Right atrium auricular region (tissue), 2 donors: ENCODE measurements around the gene SSRP1. TPM values are rescaled to one million over a fixed set of nuclear protein-coding genes. Genes with fewer than 3 reads are reported as not detected.
"Not testable (repeated sequence)": the region's sequence is repeated elsewhere in the genome, so short reads cannot be mapped to it uniquely, and the experiment has no call there.

Experiments used
- DNase-seq: peaks from one replicate; pipeline ENCODE4 v3.0.0-alpha.2; 2019; ENCODE audit warnings: low spot score
- H3K27ac ChIP-seq, 2 donors: fragments of 200-600 bp; sonication (generic); 1 replicate in 1 of 2; 2 replicates in 1 of 2; pipeline ENCODE4 v1.5.1; 2016 to 2019
- H3K27me3 ChIP-seq, 2 donors: fragments of 200-600 bp; sonication (generic); one replicate each; pipeline versions ENCODE4 v1.5.1 to v1.6.0; 2017 to 2019
- H3K36me3 ChIP-seq: fragments of 200-600 bp; sonication (generic); one replicate; pipeline ENCODE4 v1.5.1; 2016
- H3K4me1 ChIP-seq, 2 donors: fragments of 200-600 bp; sonication (generic); one replicate each; pipeline versions ENCODE4 v1.5.1 to v1.6.0; 2017 to 2019
- H3K4me3 ChIP-seq, 2 donors: fragments of 200-600 bp; sonication (generic); 1 replicate in 1 of 2; 2 replicates in 1 of 2; pipeline ENCODE4 v1.5.1; 2017 to 2019; ENCODE audit warnings: mild to moderate bottlenecking in 1 of 2, moderate library complexity in 1 of 2
- H3K9me3 ChIP-seq, 2 donors: fragments of 200-600 bp; sonication (generic); one replicate each; pipeline ENCODE4 v1.5.1; 2019
- total RNA-seq, 2 donors: library from RNA; depleted of rRNA; stranded (reverse); fragments of >200 nt; gene quantifications; one replicate each; pipeline ENCODE4 v1.1.0, GENCODE V29; 2016
- TF ChIP-seq, protein P1 (sequence below), 2 donors: fragments of 200-600 bp; sonication (generic); IDR thresholded peaks; one replicate each; pipeline ENCODE4 v1.5.1; 2019; ENCODE audit warnings: antibody characterized with exemption in 2 of 2

The SSRP1 gene
- total RNA-seq, 2 donors from 2014 or later, result 42.3 to 54.3 TPM

DNA sequence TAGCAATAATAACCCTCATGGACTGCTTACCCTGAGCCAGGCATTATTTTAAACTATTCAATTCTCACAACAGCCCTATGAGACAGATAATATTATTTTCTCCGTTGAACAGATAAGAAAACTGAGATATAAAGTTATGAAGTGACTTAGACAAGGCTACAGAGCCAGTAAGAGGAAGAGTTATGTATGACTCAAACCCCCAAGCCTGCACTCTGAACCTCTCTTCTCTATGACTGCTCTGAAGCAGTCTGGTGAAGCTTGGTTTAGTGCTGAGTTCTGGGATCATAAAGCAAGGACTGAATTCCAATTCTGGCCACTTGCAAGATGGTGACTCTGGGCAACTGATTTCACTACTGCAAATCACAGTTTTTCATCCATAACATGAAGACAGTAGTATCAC is 45.4 kb downstream of the SSRP1 start:
- Histone ChIP-seq H3K4me3 (no peak overlapping the region), H3K27me3 (no peaks in the 10 kb centered on the region), H3K36me3 (no peaks in the 10 kb centered on the region), H3K4me1 (peaks cover 0 to 18% of the 10 kb centered on the region in 2 donors), H3K27ac (no peak overlapping the region), H3K9me3 (no peaks in the 10 kb centered on the region)
- TF ChIP-seq, protein P1, sequence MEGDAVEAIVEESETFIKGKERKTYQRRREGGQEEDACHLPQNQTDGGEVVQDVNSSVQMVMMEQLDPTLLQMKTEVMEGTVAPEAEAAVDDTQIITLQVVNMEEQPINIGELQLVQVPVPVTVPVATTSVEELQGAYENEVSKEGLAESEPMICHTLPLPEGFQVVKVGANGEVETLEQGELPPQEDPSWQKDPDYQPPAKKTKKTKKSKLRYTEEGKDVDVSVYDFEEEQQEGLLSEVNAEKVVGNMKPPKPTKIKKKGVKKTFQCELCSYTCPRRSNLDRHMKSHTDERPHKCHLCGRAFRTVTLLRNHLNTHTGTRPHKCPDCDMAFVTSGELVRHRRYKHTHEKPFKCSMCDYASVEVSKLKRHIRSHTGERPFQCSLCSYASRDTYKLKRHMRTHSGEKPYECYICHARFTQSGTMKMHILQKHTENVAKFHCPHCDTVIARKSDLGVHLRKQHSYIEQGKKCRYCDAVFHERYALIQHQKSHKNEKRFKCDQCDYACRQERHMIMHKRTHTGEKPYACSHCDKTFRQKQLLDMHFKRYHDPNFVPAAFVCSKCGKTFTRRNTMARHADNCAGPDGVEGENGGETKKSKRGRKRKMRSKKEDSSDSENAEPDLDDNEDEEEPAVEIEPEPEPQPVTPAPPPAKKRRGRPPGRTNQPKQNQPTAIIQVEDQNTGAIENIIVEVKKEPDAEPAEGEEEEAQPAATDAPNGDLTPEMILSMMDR (IDR thresholded peaks at IDR 0.05), result no peak
- DNase-seq, result no peak

DNA sequence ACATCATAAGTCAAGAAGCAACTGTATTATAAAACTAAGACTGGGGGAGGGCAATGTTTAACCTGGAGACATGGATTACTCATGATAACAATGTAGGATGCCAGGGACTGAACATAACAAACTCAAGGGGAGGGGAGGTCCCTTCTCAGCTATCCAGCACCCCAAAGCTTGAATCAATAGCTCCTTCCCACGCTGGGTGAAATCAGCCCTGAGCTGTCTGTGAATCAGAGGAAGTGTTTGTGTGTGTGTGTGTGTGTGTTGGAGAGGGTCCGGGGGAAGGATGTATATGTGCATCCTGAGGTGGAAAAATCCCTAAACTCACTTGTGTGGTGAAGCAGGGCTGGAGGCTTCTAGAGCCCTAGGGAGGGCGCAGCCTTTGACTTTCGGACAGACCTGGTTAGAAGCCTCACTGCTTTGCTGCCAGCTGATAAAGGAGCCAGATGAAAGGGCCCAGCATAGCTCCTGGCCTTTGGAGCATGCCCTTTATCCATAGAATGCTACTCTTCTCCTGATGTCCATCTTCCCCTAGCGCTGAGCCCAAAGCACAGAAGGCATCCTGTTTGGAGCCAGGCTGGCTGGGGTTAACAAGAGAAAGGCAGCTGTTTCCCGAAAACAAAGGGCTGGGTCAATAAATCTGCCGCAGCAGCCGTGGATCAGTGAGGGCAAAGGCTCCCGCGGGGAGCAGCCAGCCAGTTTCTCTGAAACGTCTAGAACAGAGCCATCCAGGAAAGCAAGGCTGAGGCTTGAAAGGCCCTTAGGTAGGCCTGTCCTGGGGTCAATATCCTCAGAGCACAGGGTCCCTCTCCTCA is 46.7 kb downstream of the SSRP1 start:
- TF ChIP-seq, protein P1 (IDR thresholded peaks at IDR 0.05), result no peak
- Histone ChIP-seq H3K36me3 (no peaks in the 10 kb centered on the region), H3K27ac (no peak overlapping the region), H3K4me3 (no peak overlapping the region), H3K27me3 (no peaks in the 10 kb centered on the region), H3K9me3 (no peaks in the 10 kb centered on the region), H3K4me1 (peaks cover 0 to 9% of the 10 kb centered on the region in 2 donors)
- DNase-seq, result no peak

DNA sequence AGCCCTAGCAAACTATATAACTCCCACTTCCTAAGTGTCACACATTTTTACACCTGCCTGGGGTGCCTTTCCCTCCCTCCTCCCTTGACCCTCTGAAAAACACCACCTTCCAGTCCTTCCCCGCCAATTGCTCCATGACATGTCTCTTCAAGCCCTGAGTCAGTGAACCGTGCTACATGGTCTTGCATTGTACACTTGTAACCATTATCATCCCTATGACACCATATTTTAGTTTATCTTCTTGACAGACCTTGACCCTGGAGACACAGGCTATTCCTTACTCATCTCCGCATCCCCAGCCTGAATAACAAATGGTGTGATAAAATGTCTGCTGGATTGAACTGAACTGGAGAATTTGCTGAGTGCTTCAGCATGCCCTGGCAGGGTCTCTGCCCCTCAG is 47.8 kb downstream of the SSRP1 start:
- H3K27ac ChIP-seq, result no peak overlapping the region
- no peaks in the 10 kb centered on the region for H3K9me3 ChIP-seq
- DNase-seq, result no peak
- H3K36me3 ChIP-seq, result no peaks in the 10 kb centered on the region
- TF ChIP-seq, protein P1 (IDR thresholded peaks at IDR 0.05), result no peak
- H3K4me3 ChIP-seq, result no peak overlapping the region
- H3K4me1 ChIP-seq, result peaks cover 0 to 9% of the 10 kb centered on the region in 2 donors
- no peaks in the 10 kb centered on the region for H3K27me3 ChIP-seq

DNA sequence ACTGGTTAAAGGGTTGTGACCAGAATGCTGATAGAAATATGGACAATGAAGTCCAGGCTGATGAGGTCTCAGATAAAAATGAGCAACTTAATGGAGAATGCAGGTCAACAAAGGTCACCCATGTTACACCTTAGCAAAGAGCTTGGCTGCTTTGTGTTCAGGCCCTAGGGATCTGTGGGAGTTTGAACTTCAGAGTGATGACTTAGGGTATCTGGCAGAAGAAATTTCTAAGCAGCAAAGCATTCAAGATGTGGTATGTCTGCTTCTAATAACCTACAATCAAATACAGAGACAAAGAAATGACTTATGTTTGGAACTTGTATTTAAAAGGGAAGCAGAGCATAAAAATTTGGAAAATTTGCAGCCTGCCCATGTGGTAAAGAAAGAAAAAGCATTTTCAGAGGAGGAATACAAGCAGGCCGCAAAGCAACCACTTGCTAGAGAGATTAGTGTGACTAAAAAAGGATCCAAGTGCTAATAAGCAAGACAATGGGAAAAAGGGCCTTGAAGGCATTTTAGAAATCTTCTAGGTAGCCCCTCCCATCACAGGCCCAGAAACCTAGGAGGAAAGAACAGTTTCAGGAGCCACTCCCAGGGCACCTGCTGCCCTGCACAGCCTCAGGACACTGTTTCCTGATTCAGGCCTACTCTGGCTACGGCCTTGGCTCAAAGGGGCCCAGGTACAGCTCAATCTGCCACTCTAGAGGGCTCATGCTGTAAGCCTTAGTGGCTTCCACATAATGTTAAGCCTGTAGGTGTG is 52.3 kb downstream of the SSRP1 start:
- H3K27ac ChIP-seq, result no peak overlapping the region
- DNase-seq, result no peak
- peaks cover 0 to under 1% of the 10 kb centered on the region in 2 donors for H3K4me1 ChIP-seq
- H3K4me3 ChIP-seq, result no peak overlapping the region
- H3K36me3 ChIP-seq, result no peaks in the 10 kb centered on the region
- TF ChIP-seq, protein P1 (IDR thresholded peaks at IDR 0.05), result no peak
- no peaks in the 10 kb centered on the region for H3K27me3 ChIP-seq
- H3K9me3 ChIP-seq, result no peaks in the 10 kb centered on the region

DNA sequence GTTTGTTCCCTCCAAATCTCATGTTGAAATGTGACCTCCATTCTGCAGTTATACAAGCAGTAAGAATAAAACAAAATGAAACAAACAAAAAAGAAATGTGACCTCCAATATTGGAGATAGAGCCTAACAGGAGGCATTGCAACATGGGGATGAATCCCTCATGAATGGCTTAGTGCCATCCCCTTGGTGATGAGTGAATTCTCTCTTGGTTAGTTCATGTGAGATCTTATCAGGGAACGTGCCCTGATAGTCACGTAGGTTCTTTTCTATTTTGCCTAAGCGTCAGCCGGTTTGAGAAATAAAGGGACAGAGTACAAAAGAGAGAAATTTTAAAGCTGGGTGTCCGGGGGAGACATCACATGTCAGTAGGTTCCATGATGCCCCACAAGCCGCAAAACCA is 54.1 kb downstream of the SSRP1 start:
- not testable (repeated sequence) for DNase-seq, H3K9me3 ChIP-seq, H3K4me3 ChIP-seq, H3K27ac ChIP-seq, H3K27me3 ChIP-seq, H3K36me3 ChIP-seq
- peaks cover 0 to 17% of the 10 kb centered on the region in 2 donors for H3K4me1 ChIP-seq

DNA sequence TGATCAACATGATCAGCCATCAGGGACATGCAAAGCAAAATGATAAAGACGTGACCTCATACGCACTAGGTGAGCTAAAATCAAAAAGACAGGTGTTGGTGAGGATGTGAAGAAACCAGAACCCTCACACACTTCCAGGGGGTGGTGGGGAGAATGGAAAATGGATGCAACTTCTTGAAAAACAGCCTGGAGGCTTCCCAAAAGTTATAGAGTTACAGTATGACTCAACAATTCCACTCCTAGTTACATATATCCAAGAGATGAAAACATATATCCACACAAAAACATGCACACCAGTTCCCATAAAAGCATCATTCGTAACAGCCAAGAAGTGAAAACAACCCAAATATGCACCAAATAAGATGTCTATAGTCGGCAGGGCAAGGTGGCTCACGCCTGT is 56.6 kb downstream of the SSRP1 start:
- TF ChIP-seq, protein P1 (IDR thresholded peaks at IDR 0.05), result no peak
- DNase-seq, result no peak
- no peaks in the 10 kb centered on the region for H3K9me3 ChIP-seq
- peaks cover 0 to 28% of the 10 kb centered on the region in 2 donors for H3K4me1 ChIP-seq
- no peaks in the 10 kb centered on the region for H3K36me3 ChIP-seq
- no peak overlapping the region for H3K4me3 ChIP-seq
- no peak overlapping the region for H3K27ac ChIP-seq
- H3K27me3 ChIP-seq, result no peaks in the 10 kb centered on the region
